Measurements from ENCODE around the gene PPARGC1A.

Gene PPARGC1A

GRCh38 chr4:23911675-23912455, 22.0 kb upstream of the PPARGC1A start:
- no peak for DNase-seq (ENCODE audit: low read depth)

DNA sequence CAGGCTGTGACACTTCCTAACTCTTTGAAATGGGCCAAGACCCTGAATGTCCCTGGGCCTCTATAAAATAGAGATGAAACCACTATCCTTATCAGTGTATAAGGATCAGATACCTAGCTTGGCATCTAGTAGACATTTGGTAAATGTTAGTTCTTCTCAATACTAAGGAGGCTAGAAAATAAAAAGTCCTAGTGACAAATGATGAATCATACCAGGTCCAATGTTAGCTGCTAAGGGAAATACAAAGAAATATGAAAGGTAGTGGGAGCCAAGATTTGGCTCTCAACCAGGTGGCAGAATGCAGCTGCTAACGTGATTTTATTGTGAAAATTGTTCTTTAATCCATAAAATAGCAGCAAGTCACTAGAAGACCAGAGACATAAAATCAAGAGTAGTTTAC, 19.8 kb upstream of the PPARGC1A start:
- DNase-seq (ENCODE audit: low read depth) = no peak

- DNase-seq (ENCODE audit: low read depth) = no peak
Measured at GRCh38 chr4:23906839-23907238, 17.0 kb upstream of the PPARGC1A start.

DNA sequence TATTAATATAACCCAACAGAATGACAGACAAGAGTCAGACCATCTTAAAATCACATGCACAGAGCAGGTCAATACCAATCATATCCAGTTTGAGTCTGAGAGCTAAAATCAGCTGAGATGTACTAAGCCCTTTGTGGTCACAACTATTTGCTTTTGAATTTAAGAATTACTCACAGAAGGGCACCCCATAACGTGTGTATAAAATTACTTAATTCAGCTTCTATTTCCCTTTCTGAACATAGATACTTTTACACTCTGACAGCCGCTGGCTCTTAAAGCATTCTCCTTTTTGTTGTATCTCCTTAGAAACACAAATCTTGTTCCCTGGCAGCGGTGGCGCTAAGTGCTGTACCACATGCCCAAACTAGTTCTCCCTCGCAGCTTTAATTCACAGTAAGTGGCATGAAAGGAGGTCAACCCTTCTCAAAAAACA, 14.8 kb upstream of the PPARGC1A start:
- no peak for DNase-seq (ENCODE audit: low read depth)

GRCh38 chr4:23903859-23904438, 14.1 kb upstream of the PPARGC1A start:
- no peak for DNase-seq (ENCODE audit: low read depth)

DNA sequence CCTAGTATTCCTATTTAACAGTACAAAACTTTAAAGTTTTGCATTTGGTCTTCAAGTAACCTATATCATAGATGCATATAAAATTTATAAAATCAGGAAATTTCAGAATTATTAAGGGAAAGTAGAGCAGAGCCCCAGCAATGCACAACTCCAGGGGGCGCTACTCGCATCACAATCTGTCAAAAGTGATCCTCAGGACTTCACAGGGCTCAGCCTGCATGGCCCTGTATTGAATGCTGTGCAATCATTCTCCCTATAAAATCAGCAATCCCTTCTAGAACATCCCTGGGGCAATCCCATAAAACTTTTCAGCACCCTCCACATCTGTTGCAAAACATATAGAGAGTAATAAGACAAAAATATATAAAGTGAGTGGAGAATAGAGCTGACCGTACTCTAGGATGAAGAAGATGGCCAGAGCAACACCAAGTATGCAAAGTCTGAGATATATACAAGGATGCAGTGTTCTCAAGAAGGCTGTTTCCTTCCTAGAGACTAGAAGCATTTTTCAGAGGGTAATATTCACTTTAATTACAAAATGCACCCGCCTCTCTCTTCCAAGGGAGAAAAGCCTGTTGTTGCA, 12.5 kb upstream of the PPARGC1A start:
- no peak for DNase-seq (ENCODE audit: low read depth)

- no peak for DNase-seq (ENCODE audit: low read depth)
Measured at GRCh38 chr4:23900636-23901035, 10.8 kb upstream of the PPARGC1A start.

- no peak for DNase-seq (ENCODE audit: low read depth)
Measured at GRCh38 chr4:23899565-23899964, 9.7 kb upstream of the PPARGC1A start.

DNA sequence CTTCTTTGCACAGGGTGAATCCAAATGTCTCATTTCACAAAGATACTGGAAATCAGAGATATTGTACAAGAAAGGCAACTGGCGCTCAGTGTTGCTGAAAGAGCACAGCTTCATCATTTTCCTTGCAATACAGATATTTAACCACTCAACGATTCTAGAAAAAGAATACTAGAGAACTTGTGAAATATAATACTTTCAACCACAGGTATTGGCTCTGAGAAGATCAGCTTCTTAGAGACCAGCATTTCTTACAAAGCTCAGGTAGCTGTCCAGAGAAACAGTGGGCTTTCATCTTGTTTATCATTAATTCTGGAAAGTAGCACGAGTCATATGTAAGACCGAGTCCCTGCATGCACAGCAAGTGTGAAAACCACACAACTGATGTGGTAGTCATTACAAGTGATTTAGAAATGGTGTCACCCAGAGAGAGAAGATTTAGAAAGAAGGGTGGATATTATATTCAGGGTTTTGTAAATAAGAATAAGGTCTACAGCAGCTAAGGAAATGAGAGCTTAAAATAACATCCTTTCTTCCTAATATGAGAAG, 7.8 kb upstream of the PPARGC1A start:
- DNase-seq (ENCODE audit: low read depth) = no peak

DNA sequence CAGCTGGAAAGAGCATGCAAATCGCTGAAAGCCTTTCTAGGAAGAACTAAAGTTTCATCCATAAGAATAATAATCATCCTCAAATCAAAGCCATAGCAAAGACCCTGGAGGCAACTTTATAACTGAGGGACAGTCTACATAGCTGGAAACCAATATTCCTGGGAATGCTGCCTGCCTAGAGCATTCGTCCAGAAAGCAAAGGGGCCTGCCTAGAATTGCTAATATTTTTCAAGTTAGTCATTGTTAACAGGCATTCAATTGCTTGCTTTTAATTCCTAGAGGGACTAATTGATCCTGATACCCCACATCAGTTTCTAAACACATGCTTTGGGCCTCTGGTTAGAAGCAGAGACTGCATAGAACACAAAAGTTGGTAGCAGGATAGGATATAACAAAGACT, 4.2 kb upstream of the PPARGC1A start:
- no peak for DNase-seq (ENCODE audit: low read depth)

GRCh38 chr4:23891064-23891421, 1.2 kb upstream of the PPARGC1A start:
- no peak for DNase-seq (ENCODE audit: low read depth)

- no peak for DNase-seq (ENCODE audit: low read depth)
Measured at GRCh38 chr4:23890369-23891063, 669 bp upstream of the PPARGC1A start.

DNA sequence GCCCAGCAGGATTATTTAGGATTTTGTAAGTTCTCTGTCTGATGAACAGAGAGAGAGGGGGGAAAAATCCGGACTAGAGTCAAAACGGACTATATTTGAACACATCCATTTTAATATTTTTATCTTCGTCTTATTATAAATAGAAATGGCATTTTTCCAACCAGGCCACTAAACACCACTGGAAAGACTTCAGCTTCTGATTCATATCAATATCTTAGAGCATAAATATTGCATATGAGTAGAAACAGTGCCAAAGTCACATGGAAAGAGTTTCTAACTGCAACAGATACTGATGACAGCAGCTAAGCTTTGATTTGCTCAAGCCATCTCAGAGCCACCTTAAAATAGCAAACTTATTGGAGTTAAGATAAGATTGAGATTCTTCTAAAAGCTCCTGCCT, 456 bp downstream of the PPARGC1A start:
- DNase-seq (ENCODE audit: low read depth) = no peak

GRCh38 chr4:23888421-23889319, 1.2 kb downstream of the PPARGC1A start:
- DNase-seq (ENCODE audit: low read depth) = no peak

DNA sequence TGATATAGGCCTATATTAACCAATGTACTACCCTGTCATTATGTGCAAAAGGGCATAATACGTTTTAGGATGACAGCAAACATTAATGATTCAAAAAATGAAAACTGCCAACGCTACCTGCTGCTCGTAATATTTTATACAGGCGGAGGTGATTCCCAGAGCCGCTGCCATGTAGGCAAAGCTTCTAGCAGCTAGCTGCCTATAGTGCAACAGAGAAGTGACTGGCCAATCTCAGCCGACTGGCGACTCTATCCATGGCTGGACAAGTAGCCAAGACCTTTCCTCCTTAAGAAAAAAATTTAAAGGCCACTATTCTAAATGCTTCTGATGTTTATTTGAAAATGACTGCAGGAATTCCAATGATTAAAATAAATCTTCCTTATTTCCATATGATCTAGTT, 1.9 kb downstream of the PPARGC1A start:
- no peak for DNase-seq (ENCODE audit: low read depth)

DNA sequence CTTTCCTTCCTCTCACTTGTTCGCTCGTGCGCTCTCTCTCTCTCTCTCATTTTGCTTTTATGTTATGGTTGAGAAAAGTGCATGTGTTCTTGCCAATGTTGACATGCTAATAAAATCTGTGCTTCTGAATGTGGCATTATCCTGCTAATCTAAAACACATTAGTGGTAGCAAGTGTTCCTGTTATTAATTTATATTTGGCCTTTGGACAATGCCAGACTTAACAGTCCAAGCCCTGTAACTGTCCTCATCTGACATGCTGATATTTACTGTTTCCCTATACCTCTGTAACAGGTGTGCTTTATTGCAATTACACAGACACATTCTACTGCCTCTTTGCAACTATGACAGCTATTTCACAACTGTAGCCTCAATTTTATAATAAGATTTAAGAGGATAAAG, 2.7 kb downstream of the PPARGC1A start:
- no peak for DNase-seq (ENCODE audit: low read depth)

- no peak for DNase-seq (ENCODE audit: low read depth)
Measured at GRCh38 chr4:23885943-23886590, 3.8 kb downstream of the PPARGC1A start.

DNA sequence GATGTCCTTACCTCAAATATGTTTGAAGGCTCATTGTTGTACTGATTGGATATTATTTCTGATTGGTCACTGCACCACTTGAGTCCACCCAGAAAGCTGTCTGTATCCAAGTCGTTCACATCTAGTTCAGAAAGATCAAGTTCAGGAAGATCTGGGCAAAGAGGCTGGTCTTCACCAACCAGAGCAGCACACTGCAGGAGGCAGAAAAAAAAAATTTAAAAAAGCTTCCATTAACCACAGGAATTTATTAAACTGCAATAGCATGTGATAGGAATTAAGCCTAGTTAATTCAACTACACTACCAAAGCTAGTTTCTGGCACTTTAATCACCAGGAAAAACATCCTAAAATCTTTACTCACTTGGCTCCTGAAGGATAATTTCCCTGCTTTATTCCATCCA, 5.1 kb downstream of the PPARGC1A start:
- DNase-seq (ENCODE audit: low read depth) = no peak

GRCh38 chr4:23884261-23884660, 5.6 kb downstream of the PPARGC1A start:
- no peak for DNase-seq (ENCODE audit: low read depth)

GRCh38 chr4:23882976-23883531, 6.8 kb downstream of the PPARGC1A start:
- no peak for DNase-seq (ENCODE audit: low read depth)
